C4-2B (cell line): Measurements from ENCODE around the gene TLR3.

Source experiments
- CTCF ChIP-seq: fragments of 450-650 bp; conservative IDR thresholded peaks from 2 replicates; pipeline ENCODE4 v1.5.1; 2017; ENCODE audit warnings: mild to moderate bottlenecking
- ZFX ChIP-seq: fragments of 450-650 bp; IDR thresholded peaks from 2 replicates; pipeline ENCODE4 v1.6.1; 2017

- no peak for TF ChIP-seq CTCF
- no peak for TF ChIP-seq ZFX
Observed at GRCh38 chr4:186040316-186040715, 28.6 kb upstream of the TLR3 start.
